22Rv1 (cell line): ENCODE measurements around the gene CYFIP2.

Experiments used
- H3K27ac ChIP-seq: fragments of 450-650 bp; 2 replicates; pipeline ENCODE4 v1.5.1; 2017
- ZFX ChIP-seq: fragments of 450-650 bp; IDR thresholded peaks from 2 replicates; pipeline ENCODE4 v1.6.1; 2017; ENCODE audit warnings: antibody characterized with exemption, borderline replicate concordance
- TF ChIP-seq, protein P1 (sequence below): fragments of 450-650 bp; IDR thresholded peaks from 2 replicates; pipeline ENCODE4 v1.5.1; 2017; ENCODE audit warnings: mild to moderate bottlenecking

CYFIP2 gene

DNA sequence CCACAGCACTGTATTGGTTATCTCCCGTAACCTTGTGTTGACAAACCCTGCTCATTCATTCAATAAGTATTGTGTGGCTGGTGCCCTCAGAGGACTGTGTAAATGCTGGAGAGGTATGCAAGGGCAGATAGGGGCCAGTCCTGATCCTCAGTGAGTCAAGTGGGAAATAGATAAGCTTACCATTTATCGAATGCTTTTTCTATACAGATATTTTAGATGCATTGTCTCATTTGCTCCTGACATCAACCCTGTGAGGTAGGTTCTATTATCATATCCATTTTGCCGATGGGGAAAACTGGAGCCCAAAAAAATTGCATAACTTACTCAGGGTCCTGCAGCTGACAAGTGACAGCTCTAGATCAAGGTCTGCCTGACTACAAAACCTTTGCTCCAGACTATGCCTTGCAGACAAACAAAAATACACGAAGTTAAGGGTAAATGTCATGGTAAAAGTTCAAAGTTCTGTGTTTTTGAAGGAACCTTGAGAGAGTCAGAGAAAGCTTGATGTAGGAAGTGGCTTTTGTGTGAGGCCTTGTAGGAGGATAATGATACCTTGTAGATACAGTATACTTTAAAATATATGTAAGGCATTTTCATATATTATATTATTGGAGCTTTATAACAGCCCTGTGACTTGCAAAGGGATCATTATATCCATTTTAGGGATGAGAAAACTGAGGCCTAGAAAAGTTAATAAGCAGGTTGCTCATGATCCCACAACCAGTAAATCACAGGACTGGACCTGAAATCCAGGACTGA, 22.7 kb downstream of the CYFIP2 start:
- no peak overlapping the region for H3K27ac ChIP-seq

DNA sequence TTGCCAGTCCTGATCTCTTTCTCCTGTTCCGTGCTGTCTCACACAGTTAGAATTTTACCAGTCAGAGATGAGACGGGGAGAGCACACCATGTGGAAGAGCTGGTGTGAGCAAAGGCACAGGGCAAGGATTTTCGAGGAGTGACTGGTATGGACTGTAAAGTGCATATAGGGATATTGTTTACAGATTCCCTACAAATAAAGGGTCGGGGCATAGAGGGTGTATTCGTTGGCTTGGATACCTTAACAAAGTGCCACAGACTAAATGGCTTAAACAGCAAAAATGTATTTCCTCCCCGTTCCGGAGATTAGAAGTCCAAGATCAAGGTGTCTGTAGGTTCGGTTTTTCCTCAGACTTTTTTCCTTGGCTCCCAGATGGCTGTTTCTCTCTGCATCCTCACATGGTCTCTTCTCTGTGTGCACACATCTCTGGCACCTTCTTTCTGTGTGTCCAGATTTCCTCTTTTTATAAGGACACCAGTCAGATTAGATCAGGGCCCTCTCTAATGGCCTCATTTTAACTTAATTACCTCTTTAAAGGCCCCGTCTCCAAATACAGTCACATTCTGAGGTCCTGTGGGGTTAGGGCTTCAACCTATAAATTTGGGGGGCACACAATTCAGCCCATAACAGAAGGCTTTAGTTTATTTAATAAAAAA, 23.4 kb downstream of the CYFIP2 start:
- no peak overlapping the region for H3K27ac ChIP-seq
- TF ChIP-seq, protein P1, sequence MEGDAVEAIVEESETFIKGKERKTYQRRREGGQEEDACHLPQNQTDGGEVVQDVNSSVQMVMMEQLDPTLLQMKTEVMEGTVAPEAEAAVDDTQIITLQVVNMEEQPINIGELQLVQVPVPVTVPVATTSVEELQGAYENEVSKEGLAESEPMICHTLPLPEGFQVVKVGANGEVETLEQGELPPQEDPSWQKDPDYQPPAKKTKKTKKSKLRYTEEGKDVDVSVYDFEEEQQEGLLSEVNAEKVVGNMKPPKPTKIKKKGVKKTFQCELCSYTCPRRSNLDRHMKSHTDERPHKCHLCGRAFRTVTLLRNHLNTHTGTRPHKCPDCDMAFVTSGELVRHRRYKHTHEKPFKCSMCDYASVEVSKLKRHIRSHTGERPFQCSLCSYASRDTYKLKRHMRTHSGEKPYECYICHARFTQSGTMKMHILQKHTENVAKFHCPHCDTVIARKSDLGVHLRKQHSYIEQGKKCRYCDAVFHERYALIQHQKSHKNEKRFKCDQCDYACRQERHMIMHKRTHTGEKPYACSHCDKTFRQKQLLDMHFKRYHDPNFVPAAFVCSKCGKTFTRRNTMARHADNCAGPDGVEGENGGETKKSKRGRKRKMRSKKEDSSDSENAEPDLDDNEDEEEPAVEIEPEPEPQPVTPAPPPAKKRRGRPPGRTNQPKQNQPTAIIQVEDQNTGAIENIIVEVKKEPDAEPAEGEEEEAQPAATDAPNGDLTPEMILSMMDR = no peak
- no peak for TF ChIP-seq ZFX

More for the DNA sequence above, 22.7 kb downstream of the CYFIP2 start:
- TF ChIP-seq, protein P1 = no peak
- TF ChIP-seq ZFX = no peak

DNA sequence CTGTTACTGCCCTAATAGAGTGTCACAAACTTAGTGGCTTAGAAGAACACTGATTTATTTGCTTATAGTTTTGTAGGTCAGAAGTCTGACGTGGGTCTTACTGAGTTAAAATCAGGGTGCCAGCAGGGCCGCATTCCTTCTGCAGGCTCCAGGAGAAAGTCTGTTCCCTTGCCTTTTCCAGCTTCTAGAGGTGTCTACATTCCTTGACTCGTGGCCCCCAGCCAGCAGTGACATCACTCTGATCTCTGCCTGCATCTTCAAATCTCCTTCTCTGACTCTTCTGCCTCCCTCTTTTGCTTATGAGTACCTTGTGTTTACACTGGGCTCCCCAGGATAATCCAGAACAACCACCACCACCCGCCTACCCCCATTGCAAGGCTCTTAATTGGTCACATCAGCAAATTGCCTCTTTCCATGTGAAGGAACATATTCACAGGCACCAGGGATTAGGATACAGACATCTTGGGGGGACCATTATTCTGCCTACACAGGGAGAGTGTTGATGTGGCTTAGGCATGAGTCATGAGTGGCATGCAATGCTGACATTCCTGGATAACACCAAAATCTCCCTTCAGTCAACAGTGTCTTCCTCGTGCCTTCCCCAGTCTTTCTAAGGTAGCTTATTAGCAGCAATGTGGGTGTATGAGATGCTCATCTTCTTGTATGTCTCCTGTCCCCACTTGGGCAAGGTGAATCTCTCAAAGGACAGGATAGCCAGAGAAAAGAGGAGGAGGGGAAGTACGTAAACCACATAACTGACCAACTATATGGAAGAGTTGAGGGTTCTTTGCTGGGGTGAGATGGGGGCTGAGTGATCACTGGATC, 24.4 kb downstream of the CYFIP2 start:
- no peak overlapping the region for H3K27ac ChIP-seq
- no peak for TF ChIP-seq ZFX
- TF ChIP-seq, protein P1 = no peak

DNA sequence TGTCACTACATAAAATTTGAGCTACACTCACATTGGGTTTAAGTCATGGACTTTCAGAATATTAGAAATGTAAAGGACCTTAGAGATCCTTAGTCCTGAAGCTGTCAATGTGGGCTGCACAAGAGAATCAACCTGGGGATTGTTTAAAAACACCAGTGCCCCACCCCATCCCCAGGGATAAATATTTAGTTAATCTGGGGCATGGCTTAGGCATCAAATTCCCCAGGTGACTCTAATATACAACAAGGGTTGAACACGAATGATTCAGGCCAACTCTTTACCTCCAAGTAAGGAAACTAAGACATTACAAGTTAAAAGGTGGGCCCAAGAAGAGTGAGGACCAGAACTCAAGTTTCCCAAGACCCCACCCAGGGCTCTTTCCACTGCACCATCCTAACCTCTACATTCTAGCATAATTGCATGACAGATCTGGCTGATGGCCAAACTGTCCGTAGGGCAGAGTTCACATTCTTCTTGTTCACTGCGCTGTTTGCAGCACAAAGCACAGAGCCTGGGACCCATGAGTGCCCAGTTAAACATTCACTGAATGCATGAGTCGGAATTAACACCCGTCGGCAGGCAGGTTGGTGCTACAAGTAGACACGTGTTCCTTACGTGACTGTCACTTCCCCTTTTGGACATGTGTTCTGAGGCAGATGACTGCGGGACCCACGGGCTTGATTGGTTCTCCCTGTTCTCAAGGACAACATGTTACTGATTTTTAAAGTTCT, 25.2 kb downstream of the CYFIP2 start:
- TF ChIP-seq ZFX = no peak
- TF ChIP-seq, protein P1 = no peak

DNA sequence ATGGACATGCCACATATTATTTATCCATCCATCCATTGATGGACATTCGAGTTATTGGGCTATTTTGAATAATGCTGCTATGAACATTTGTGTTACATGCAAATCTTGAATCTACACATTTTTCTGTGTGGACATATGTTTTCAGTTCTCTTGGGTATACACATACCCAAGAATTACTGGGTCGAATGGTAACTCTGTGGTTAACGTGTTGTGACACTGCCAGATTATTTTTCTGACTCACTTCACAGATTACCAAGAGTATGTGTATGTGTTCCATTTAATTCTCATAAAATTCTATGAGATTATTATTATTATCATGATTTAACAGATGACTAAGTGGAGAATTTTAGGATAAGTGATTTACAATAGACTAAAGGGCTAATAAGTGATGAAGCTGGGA, 26.7 kb downstream of the CYFIP2 start:
- no peak overlapping the region for H3K27ac ChIP-seq
- TF ChIP-seq, protein P1 = no peak
- TF ChIP-seq ZFX = no peak

More for the DNA sequence above, 25.2 kb downstream of the CYFIP2 start:
- H3K27ac ChIP-seq = no peak overlapping the region

DNA sequence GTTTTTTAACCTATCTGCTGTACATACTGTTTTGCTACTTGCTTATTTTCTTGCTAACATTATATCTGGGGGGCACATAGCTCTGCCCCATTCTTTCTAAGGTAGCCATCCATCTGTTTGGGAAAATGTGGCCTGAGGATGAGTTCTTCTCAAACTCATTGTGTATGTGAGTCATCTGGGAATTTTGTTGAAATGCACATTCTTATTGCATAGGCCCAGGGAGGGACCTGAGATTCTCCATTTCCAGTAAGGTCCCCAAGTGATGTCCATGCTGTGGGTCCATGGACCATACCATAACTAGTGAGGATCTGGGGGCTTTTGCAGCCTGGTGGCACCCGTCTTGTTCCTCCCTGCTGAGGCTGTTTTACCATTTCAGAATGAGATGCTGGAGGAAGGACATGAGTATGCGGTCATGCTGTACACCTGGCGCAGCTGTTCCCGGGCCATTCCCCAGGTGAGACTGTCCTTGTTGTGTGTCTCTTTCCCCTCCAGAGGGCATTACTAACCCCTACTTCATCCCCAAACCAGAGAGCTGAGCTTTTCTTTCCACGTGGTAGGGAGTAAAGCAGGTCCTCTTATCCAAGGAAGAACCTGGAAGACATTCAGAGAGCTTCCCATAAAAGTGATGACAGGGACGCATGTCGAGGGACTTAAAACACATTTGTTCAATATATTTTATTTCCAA, 28.6 kb downstream of the CYFIP2 start:
- no peak overlapping the region for H3K27ac ChIP-seq
- no peak for TF ChIP-seq ZFX
- TF ChIP-seq, protein P1 = peak; percentile 14
